ENCODE results near the gene ARHGEF4.
"Not testable (repeated sequence)": the region's sequence is repeated elsewhere in the genome, so short reads cannot be mapped to it uniquely, and the experiment has no call there.

Gene ARHGEF4

DNA sequence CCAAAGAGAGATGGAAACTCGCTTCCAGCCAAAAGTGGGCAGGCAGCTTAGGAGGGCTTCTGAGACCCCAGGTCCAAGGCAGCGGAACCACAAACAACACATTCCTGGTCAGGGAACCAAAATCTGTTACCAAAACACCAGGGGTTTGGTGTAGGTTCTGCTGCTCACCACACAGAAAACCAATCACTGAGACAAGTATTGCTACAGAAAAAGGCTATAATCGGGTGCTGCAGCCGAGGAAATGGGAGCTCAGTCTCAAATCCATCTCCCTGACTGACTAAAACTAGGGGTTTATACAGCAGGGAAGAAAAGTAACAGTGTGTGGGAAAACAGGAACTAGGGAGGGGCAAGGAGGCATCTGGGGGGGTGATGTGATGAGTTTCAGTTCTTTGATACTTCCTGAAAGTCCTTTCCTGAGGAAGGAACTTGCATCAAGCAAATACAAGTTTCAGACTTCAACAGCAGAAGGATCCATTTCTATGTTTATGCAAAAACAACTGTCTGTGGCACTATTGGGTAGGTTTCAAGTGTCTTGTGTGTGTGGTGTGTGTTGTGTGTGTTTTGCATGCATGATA, 148.6 kb downstream of the ARHGEF4 start:
- no peak for DNase-seq

GRCh38 chr2:130985831-130986649, 149.3 kb downstream of the ARHGEF4 start:
- DNase-seq = no peak

DNA sequence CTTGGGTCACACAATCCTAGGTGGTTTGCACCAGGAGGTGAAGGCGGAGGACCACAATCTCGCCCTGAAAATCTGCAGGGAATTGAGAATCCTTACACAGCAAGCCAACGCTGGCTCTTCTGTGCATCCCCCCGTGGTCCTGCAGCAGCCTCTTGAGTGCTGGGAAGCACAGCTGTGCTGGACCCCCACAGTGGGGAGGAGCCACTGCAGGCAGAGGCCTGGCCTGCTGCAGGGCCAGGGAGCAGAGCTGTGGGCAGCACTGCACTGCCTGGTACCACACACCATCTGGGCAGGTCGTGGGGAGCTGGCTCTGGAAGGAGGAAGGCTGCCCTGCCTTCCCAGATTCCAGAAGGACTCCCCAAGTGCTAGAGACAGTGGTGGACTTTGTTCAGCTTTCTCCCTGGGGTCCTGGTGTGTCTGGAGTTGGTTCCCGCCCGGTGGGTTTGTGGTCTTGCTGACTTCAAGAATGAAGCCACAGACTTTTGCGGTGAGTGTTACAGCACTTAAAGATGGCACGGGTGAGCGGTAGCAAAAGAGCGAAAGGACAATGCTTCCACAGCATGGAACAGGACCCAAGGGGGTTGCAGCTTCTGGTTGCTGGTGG, 150.3 kb downstream of the ARHGEF4 start:
- DNase-seq = no peak

DNA sequence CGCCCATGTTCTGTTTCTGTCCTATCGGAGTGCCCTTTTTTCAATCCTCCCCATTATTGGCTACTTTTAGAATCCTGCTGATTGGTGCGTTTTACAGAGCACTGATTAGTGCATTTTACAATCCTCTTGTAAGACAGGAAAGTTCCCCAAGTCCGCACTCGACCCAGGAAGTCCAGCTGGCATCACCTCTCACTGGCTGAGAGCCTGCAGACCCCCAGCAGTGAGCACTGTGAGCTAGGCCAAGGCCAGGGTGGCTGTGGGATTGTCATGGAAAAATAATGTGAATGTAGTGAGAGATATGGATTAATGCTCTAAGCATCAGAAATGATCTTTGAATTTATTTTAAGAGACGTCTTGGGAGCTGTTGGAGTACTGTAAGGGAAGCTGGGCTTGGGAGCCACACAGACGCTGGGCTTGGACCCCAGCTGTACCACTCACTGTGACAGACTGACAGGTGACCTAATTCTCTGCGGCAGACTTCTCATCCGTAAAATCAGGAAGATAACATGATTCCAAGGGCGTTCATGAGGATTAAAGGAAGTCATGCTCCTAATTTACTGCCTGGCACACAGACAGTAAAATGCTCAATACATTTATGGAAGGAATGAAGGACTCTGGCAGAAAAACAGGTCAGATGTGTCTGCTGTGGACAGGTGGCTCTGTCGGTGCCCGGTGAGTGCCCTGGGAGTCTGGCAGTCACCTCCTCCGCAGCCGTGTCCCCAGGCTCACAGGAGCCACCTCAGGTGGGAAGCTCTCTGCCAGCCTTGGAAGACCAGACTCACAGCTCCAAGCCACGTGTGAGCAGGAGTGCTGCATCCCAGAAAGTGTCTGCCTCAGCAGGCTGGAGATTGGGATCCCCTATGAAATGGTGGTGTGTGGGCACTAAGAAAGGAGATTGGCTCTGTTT, 151.1 kb downstream of the ARHGEF4 start:
- no peak for DNase-seq

- not testable (repeated sequence) for DNase-seq
Measured at GRCh38 chr2:130991446-130991845, 154.7 kb downstream of the ARHGEF4 start.

- not testable (repeated sequence) for DNase-seq
Measured at GRCh38 chr2:130992003-130992402, 155.3 kb downstream of the ARHGEF4 start.

DNA sequence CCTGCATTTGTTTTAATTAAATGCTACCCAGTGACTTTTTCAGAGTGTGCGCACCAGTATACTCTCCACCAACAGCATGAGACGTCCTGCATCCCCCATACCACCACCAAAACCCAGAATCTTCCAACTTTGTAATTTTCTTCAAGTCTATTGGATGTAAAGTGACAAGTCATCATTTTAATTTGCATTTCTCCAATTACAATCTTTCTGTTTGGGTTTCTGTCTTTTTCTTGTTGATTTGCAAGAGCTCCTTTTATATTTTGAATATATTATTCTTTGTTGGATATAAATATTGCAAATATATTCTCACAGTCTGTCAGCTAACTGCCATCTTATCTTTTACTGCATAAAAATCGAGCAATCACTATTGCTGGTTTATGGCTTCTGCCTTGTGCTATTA, 160.0 kb downstream of the ARHGEF4 start:
- no peak for DNase-seq

GRCh38 chr2:130997198-130997597, 160.5 kb downstream of the ARHGEF4 start:
- DNase-seq = no peak

- no peak for DNase-seq
Measured at GRCh38 chr2:130998561-130998960, 161.8 kb downstream of the ARHGEF4 start.

- DNase-seq = no peak
Measured at GRCh38 chr2:131004446-131005209, 167.9 kb downstream of the ARHGEF4 start.

- no peak for DNase-seq
Measured at GRCh38 chr2:131005216-131005935, 168.7 kb downstream of the ARHGEF4 start.

- no peak for DNase-seq
Measured at GRCh38 chr2:131006561-131006960, 169.8 kb downstream of the ARHGEF4 start.

DNA sequence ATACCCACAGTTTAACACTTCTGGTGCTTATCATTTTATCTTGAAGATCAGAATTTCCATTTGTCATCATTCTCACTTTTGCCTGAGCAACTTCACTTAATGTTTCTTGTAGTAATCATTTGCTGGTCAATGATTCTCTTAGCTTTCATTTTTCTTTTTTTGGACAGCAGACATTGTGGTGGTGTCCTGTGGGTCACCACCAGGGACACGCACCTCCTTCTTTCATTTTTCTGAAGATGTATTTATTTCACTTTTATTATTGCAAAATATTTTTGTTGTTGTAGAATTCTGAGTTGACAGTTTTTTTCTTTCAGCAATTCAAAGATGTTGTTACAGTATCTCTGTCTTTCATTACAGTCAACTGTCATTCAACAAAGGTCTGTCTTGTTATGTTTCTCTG, 172.3 kb downstream of the ARHGEF4 start:
- DNase-seq = no peak

- DNase-seq = no peak
Measured at GRCh38 chr2:131009713-131010475, 173.2 kb downstream of the ARHGEF4 start.

DNA sequence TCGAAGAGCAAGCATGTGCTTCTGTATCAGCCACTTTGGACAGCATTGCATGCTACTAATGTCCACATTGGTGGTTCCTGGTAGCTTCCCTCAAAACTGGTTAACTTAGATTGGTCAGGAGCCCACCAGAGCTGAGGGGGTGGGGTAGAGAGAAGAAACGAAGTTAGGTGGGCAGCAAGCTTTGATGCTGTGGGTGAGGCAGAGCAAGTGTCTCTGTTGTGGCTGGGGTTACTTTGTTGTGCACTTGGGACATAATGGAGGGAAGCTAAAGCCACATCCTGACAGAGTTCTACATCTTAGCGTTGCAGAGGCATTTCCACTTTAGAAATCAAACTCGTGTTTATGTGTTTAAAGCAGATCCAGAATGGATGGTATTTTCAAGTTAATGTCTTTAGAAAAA, 173.9 kb downstream of the ARHGEF4 start:
- no peak for DNase-seq

DNA sequence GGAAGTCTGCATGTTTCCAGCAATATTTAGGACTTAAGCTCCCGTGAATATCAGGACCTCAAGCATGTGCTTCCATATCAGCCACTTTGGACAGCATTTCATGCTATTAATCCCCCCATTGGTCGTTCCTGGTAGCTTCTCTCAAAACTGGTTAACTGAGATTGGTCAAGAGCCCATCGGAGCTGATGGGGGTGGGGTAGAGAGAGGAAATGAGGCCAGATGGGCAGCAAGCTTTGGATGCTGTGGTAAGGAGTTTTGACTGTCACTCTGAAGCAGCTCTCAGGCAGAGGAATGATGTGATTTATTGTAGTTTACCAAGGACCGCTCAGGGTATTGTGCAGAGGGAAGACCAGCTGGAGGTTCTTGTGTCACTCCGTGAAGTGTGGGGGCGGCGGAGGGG, 174.8 kb downstream of the ARHGEF4 start:
- DNase-seq = no peak

- DNase-seq = no peak
Measured at GRCh38 chr2:131014141-131014540, 177.4 kb downstream of the ARHGEF4 start.

- no peak for DNase-seq
Measured at GRCh38 chr2:131015764-131016163, 179.1 kb downstream of the ARHGEF4 start.

- no peak for DNase-seq
Measured at GRCh38 chr2:131016826-131017741, 180.4 kb downstream of the ARHGEF4 start.

GRCh38 chr2:131022731-131023130, 186.0 kb downstream of the ARHGEF4 start:
- DNase-seq = no peak

All from NCI-H774 (cell line).